Measurements from ENCODE around the gene DGKH. TPM values are rescaled to one million over a fixed set of nuclear protein-coding genes. Genes with fewer than 3 reads are reported as not detected.

DGKH gene
- polyA plus RNA-seq, 1 donor: 3.4 TPM

DNA sequence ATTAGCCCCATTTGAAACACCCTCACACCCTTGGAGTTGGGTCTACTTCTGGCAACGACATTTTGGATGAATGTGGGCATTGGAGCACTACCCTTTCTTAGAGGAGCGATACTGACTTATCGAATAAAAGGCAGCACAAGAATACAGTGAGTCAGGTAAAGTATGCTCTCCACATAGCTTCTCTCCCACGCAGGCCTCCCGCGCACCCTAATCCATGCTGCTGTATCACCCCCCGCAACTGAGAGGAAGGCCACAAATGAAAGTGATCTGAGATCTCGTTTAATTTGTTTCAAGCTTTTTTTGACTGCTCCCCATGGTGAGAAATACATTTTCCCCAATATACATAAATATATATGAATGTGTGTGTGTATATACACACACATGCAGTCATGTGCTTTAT lies 198.1 kb downstream of the DGKH start:
- DNase-seq: no peak

DNA sequence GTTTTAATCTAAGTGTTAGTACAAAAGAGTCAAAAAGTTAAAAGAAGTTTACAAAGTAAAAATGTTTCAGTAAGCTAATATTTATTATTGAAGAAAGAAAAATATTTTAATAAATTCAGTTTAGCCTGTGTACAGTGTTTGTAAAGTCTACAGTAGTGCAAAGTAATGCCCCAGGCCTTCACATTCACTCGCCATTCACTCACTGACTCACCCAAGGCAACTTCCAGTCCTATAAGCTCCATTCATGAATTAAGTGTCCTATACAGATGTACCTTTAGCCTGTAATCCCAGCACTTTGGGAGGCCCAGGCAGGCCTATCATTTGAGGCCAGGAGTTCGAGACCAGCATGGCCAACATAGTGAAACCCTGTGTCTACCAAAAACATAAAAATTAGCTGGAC lies 199.4 kb downstream of the DGKH start:
- no peak for DNase-seq

GRCh38 chr13:42255886-42256285 lies 207.4 kb downstream of the DGKH start:
- no peak for DNase-seq

- no peak for DNase-seq
Measured at GRCh38 chr13:42258747-42259146, 210.3 kb downstream of the DGKH start.

- DNase-seq: no peak
Measured at GRCh38 chr13:42259515-42259914, 211.1 kb downstream of the DGKH start.

GRCh38 chr13:42260903-42261654 lies 212.6 kb downstream of the DGKH start:
- no peak for DNase-seq

DNA sequence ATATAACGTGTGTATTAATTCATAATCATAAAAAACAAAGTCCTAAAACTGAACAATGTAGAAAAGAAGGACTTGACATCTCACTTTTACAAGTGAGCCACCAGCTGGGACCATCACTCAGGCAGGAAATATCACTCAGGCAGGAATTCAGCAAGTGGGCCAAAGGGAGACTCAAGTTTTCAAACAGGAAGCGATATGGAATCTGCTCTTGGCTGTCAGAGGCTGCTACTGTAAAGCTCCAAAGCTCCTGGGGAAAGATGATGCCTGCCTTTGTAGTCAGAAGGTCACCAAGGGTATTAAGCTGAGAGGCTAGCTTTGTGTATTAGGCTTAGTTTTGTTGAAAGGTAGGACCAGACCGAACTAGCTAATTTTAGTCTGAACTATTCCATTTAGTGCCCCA lies 218.0 kb downstream of the DGKH start:
- no peak for DNase-seq

GRCh38 chr13:42270160-42270856 lies 221.9 kb downstream of the DGKH start:
- no peak for DNase-seq

- no peak for DNase-seq
Measured at GRCh38 chr13:42270857-42271215, 222.4 kb downstream of the DGKH start.

GRCh38 chr13:42271337-42272114 lies 223.1 kb downstream of the DGKH start:
- DNase-seq: peak; percentile 99

GRCh38 chr13:42272115-42272803 lies 223.8 kb downstream of the DGKH start, which contains the start of gene AKAP11:
TSS of gene AKAP11 (plus strand) at chr13:42272152. CDS start at chr13:42286349, 14,197 bp downstream.
- DNase-seq: peak; percentile 69

- DNase-seq: no peak
Measured at GRCh38 chr13:42272804-42273175, 224.3 kb downstream of the DGKH start.

DNA sequence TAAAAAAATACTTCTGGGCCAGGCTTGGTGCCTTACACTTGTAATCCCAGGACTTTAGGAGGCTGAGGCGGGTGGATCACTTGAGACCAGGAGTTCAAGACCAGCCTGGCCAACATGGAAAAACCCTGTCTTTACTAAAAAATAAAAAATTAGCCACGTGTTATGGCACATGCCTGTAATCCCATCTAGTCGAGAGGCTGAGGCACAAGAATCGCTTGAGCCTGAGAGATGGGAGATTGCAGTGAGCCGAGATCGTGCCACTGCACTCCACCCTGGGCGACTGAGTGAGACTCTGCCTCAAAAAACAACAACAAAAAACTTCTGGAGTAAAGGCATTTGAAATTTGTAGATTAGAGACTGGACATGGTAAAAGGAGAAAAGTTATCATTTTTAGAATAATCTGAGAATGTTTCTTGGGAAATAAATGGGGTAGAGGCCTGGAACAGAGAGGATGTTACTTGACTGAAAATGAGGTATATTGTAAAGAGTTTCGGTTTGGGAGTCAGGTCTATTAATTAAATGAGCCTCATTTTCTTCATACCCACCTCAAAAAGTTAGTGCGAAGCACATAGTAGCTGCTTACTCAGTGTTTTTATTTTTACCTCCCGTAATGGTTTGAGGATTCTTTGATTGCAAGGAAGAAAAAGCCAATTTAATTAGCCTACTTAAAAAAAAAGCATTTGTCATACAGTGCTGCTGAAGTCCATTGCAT lies 226.1 kb downstream of the DGKH start:
- DNase-seq: no peak

- no peak for DNase-seq
Measured at GRCh38 chr13:42275098-42275471, 226.6 kb downstream of the DGKH start.

DNA sequence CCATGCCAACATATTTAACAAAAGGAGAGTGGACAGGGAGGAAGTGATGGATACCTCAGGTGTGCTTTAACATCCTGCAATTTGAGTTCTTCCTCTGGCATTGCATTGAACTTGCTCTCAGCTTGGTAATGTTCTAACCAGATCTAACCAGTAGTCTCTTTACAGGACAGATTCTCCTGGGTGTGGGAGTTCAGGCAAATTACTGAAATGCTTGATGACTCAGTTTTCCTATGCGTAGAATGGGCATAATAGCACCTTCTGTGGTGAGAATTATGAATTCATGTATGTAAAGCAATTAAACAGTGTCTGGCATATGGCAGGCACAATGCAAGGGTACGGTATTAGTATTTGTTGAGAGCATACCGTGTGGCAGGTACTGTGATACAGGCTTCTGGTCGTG lies 227.1 kb downstream of the DGKH start:
- no peak for DNase-seq

- DNase-seq: no peak
Measured at GRCh38 chr13:42276683-42277082, 228.2 kb downstream of the DGKH start.

DNA sequence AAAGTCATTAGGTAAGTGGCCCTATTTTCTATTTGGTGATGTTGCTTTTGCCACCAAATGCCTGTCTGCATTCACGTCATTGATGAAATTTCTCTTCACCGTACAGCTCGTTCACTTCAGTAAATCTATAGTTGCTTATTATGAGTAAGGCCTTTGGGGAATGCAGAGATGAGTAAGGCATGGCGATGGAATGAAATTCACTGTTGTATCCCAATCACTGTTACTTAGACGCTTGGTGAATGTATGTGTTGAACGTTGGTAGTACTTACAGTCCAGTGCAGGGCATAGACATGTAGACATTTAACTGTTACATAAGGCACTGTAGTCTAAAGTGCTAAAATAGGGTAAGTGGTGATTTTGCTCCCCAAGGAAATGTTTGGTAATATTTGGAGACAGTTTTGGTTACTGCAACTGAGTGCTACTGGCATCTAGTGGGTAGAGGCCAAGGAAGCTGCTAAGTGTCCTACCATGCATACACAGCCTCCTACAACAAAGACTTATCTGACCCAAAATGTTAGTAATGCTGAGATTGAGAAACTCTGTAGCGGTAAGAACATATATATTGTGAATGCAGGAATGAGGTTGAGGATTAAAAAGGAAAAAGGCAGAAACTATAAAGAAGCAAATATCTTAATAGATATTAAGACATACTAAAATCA lies 229.3 kb downstream of the DGKH start:
- DNase-seq: no peak

DNA sequence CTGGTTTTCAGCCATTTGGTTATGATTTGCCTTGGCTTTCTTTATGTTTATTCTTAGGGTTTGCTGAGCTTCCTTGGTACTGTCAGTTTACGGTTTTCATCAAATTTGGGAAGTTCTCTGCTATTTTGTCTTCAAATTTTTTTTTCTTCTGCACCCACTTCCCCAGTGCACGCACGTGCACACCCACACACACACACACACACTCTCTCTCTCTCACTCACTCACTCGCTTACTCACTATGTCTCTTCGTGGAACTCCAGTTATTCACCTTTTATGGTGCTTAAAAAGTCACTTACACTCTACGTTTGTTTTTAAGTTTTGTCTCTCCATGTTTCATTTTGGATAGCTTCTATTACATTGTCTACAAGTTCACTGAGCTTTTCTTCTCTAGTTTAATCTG lies 230.6 kb downstream of the DGKH start:
- no peak for DNase-seq

- no peak for DNase-seq
Measured at GRCh38 chr13:42279986-42280385, 231.5 kb downstream of the DGKH start.

DNA sequence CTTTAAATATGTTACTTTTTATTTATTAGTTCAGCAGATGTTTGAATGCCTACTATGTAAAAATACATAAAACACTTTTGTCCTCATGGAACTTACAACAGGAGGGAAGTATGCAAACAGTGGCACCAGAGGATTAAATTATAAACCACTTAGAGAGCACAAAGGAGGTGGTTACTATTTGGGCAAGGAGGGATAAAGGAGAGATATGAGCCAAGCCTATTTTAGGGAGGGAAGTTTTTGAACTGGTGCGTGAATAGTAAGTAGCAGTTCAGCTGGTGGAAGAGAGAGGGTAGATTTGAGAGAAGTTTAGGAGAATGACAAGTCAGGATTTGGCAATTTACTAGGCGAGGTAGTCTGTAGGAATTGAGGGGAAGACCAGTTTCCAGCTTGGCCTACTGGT lies 232.1 kb downstream of the DGKH start:
- DNase-seq: no peak

DNA sequence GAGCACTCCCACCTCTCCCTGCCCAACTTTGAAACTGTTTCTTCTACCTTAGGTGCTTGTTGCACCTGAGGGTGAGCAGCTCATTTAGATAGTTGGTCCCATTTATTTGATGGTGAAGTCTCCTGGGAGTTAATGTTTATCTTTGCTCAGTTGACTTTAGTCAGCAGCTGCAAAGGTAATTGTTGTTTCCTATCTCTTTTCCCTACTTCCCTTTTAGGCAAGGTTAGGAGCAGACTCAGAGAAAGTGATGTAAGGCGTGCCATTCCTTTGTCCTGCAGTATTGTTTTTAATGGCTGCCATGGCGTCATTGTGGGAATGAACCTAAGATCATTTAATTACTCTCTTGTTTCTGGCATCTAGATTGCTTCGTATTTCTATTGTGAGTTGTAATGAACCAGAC lies 235.1 kb downstream of the DGKH start:
- no peak for DNase-seq

GRCh38 chr13:42284068-42284467 lies 235.6 kb downstream of the DGKH start:
- no peak for DNase-seq

Data from hindlimb muscle (tissue), 1 donor.